BJ (cell line): ENCODE results near the gene SH2B3. TPM values are rescaled to one million over a fixed set of nuclear protein-coding genes. Genes with fewer than 3 reads are reported as not detected.

Experiments
- CTCF ChIA-PET: fragments of 350-600 bp; formaldehyde crosslinking; extraction: SDS; loops from one replicate; lab custom pipeline; 2021; ENCODE audit warnings: antibody characterized with exemption, inconsistent platforms; lab: Yijun Ruan, JAX
- POLR2A ChIA-PET: fragments of 300-600 bp; sonication (Branson Sonifier 250); formaldehyde crosslinking; extraction: SDS; loops from one replicate; lab custom pipeline; 2021; ENCODE audit warnings: antibody characterized with exemption; lab: Charles Lee
- DNase-seq: peaks from one replicate; pipeline ENCODE4 v3.0.0-alpha.2; 2011; ENCODE audit warnings: low read depth
- H3K27me3 ChIP-seq: 2 replicates; pipeline ENCODE4 v1.6.0; 2011; ENCODE audit warnings: low read length; ENCODE audit not compliant: control insufficient read depth, insufficient read depth
- H3K36me3 ChIP-seq: 2 replicates; pipeline ENCODE4 v1.5.1; 2011; ENCODE audit warnings: low read length; ENCODE audit not compliant: control insufficient read depth, insufficient read depth
- H3K4me3 ChIP-seq: 2 replicates; pipeline ENCODE4 v1.5.1; 2011; ENCODE audit warnings: low read depth, mild to moderate bottlenecking, control low read depth, low read length
- CTCF ChIP-seq: IDR thresholded peaks from 2 replicates; pipeline ENCODE4 v1.5.1; 2011; ENCODE audit warnings: low read depth, mild to moderate bottlenecking, control low read depth, inconsistent platforms, low read length, moderate library complexity; ENCODE audit not compliant: insufficient read depth
- polyA plus RNA-seq: library from polyadenylated mRNA; depleted of rRNA; stranded (reverse); fragments of >200 nt; gene quantifications from 2 replicates; pipeline ENCODE4 v1.2.3, GENCODE V29; 2011

The SH2B3 gene
- polyA plus RNA-seq, 1 experiment = 19.4 TPM

GRCh38 chr12:111386885-111387284, 18.8 kb upstream of the SH2B3 start:
- Histone ChIP-seq H3K4me3 (no peak overlapping the region), H3K36me3 (no peaks in the 10 kb centered on the region), H3K27me3 (0 out of 2 replicates have a peak, but pooled peaks cover under 1% of the 10 kb centered on the region)
- CTCF ChIA-PET = interaction anchor here (5.7 kb wide), 1 partner anchor 10 kb away, joined by 41 read pairs; no protein-coding TSS in a partner anchor
- POLR2A ChIA-PET = no interaction called here
- no peak for DNase-seq
- no peak for TF ChIP-seq CTCF

- TF ChIP-seq CTCF = no peak
- POLR2A ChIA-PET = no interaction called here
- Histone ChIP-seq H3K27me3 (no peaks in the 10 kb centered on the region), H3K36me3 (no peaks in the 10 kb centered on the region), H3K4me3 (no peak overlapping the region)
- CTCF ChIA-PET = interaction anchor here (0.6 to 5.7 kb wide), 2 partner anchors 9 to 11 kb away, joined by 3 to 41 read pairs; no protein-coding TSS in a partner anchor
- DNase-seq = no peak
Observed at GRCh38 chr12:111387747-111388323, 17.9 kb upstream of the SH2B3 start.

- no peaks in the 10 kb centered on the region for H3K36me3 ChIP-seq
- ChIA-PET CTCF (no interaction called here), POLR2A (no interaction called here)
- no peak for TF ChIP-seq CTCF
- DNase-seq = no peak
- no peak overlapping the region for H3K4me3 ChIP-seq
- H3K27me3 ChIP-seq = no peaks in the 10 kb centered on the region
Observed at GRCh38 chr12:111389635-111390034, 16.1 kb upstream of the SH2B3 start.

GRCh38 chr12:111390910-111391309, 14.8 kb upstream of the SH2B3 start:
- ChIA-PET CTCF (interaction anchor here (1.2 kb wide), 2 partner anchors 59 to 61 kb away, joined by 3 read pairs; no protein-coding TSS in a partner anchor), POLR2A (no interaction called here)
- no peak for TF ChIP-seq CTCF
- no peaks in the 10 kb centered on the region for H3K36me3 ChIP-seq
- H3K4me3 ChIP-seq = no peak overlapping the region
- DNase-seq = no peak
- H3K27me3 ChIP-seq = no peaks in the 10 kb centered on the region

GRCh38 chr12:111393700-111394300, 11.9 kb upstream of the SH2B3 start:
- no peak for TF ChIP-seq CTCF
- ChIA-PET POLR2A (interaction anchor here (0.6 kb wide), 1 partner anchor 45 kb away, joined by 3 read pairs; no protein-coding TSS in a partner anchor), CTCF (interaction anchor here (2.8 to 10.0 kb wide), 2 partner anchors 53 to 136 kb away, joined by 6 to 260 read pairs; no protein-coding TSS in a partner anchor)
- Histone ChIP-seq H3K4me3 (no peak overlapping the region), H3K36me3 (no peaks in the 10 kb centered on the region), H3K27me3 (no peaks in the 10 kb centered on the region)
- no peak for DNase-seq
